ENCODE results near the gene ENPEP.
"Not testable (repeated sequence)": the region's sequence is repeated elsewhere in the genome, so short reads cannot be mapped to it uniquely, and the experiment has no call there.

The ENPEP gene

GRCh38 chr4:110576696-110577095 lies 100.7 kb downstream of the ENPEP start:
- POLR2A ChIA-PET; H3K27me3 ChIP-seq (replicated peaks in 2 of 5; ENCODE audit: control insufficient read depth in 4 of 5, insufficient read depth in 5 of 5, low read length in 4 of 5); H3K27ac ChIP-seq (ENCODE audit: insufficient read depth in 1 of 2, low read depth in 1 of 2, low read length in 2 of 2, poor library complexity in 1 of 2, severe bottlenecking in 2 of 2); H3K4me3 ChIP-seq (ENCODE audit: control insufficient read depth in 1 of 7, extremely low read depth in 1 of 7, insufficient read depth in 4 of 7, low read depth in 2 of 7, low read length in 6 of 7); H3K36me3 ChIP-seq (ENCODE audit: control insufficient read depth in 4 of 4, insufficient read depth in 4 of 4, low read length in 3 of 4); H3K4me1 ChIP-seq (ENCODE audit: control extremely low read depth in 1 of 4, control insufficient read depth in 4 of 4, insufficient read depth in 4 of 4, low read length in 3 of 4); CTCF ChIA-PET; DNase-seq; H3K9me3 ChIP-seq (ENCODE audit: control extremely low read depth in 1 of 5, control insufficient read depth in 4 of 5, insufficient read depth in 2 of 5, low read depth in 1 of 5, low read length in 4 of 5): not testable (repeated sequence)
- WGBS (ENCODE audit: insufficient coverage) = 100% methylated on average over 2 of the region's 2 CpGs

GRCh38 chr4:110586131-110586850 lies 110.3 kb downstream of the ENPEP start:
- Histone ChIP-seq H3K27ac (ENCODE audit: insufficient read depth in 1 of 2, low read depth in 1 of 2, low read length in 2 of 2, poor library complexity in 1 of 2, severe bottlenecking in 2 of 2) (no peak overlapping the region), H3K4me1 (ENCODE audit: control extremely low read depth in 1 of 4, control insufficient read depth in 4 of 4, insufficient read depth in 4 of 4, low read length in 3 of 4) (peaks cover 0 to 2% (median 0%) of the 10 kb centered on the region in 4 experiments), H3K9me3 (ENCODE audit: control extremely low read depth in 1 of 5, control insufficient read depth in 4 of 5, insufficient read depth in 2 of 5, low read depth in 1 of 5, low read length in 4 of 5) (no peaks in the 10 kb centered on the region), H3K4me3 (ENCODE audit: control insufficient read depth in 1 of 7, extremely low read depth in 1 of 7, insufficient read depth in 4 of 7, low read depth in 2 of 7, low read length in 6 of 7) (peak overlapping the region in 1 of 7 experiments; percentile 16), H3K36me3 (ENCODE audit: control insufficient read depth in 4 of 4, insufficient read depth in 4 of 4, low read length in 3 of 4) (no peaks in the 10 kb centered on the region), H3K27me3 (replicated peaks in 2 of 5; ENCODE audit: control insufficient read depth in 4 of 5, insufficient read depth in 5 of 5, low read length in 4 of 5) (no peaks in the 10 kb centered on the region)
- no CpG with 5 or more reads among the region's 7 CpGs for WGBS (ENCODE audit: insufficient coverage)
- ChIA-PET CTCF (interaction anchor here (0.9 to 1.5 kb wide), 5 partner anchors 11 to 68 kb away, joined by 3 to 4 read pairs (median 3); no protein-coding TSS in a partner anchor), POLR2A (no interaction called here)
- DNase-seq = peak; percentile 24 to 62 (median 51)

GRCh38 chr4:110587666-110588285 lies 111.8 kb downstream of the ENPEP start:
- no peak for DNase-seq
- Histone ChIP-seq H3K36me3 (ENCODE audit: control insufficient read depth in 4 of 4, insufficient read depth in 4 of 4, low read length in 3 of 4) (no peaks in the 10 kb centered on the region), H3K27me3 (replicated peaks in 2 of 5; ENCODE audit: control insufficient read depth in 4 of 5, insufficient read depth in 5 of 5, low read length in 4 of 5) (peaks cover 0 to 2% (median 0%) of the 10 kb centered on the region in 5 experiments), H3K9me3 (ENCODE audit: control extremely low read depth in 1 of 5, control insufficient read depth in 4 of 5, insufficient read depth in 2 of 5, low read depth in 1 of 5, low read length in 4 of 5) (no peaks in the 10 kb centered on the region), H3K27ac (ENCODE audit: insufficient read depth in 1 of 2, low read depth in 1 of 2, low read length in 2 of 2, poor library complexity in 1 of 2, severe bottlenecking in 2 of 2) (no peak overlapping the region), H3K4me1 (ENCODE audit: control extremely low read depth in 1 of 4, control insufficient read depth in 4 of 4, insufficient read depth in 4 of 4, low read length in 3 of 4) (peaks cover 0 to 2% (median 0%) of the 10 kb centered on the region in 4 experiments), H3K4me3 (ENCODE audit: control insufficient read depth in 1 of 7, extremely low read depth in 1 of 7, insufficient read depth in 4 of 7, low read depth in 2 of 7, low read length in 6 of 7) (no peak overlapping the region)
- WGBS (ENCODE audit: insufficient coverage) = 96% methylated on average over 34 of the region's 36 CpGs
- POLR2A ChIA-PET = no interaction called here
- CTCF ChIA-PET = no interaction called here

- H3K36me3 ChIP-seq (ENCODE audit: control insufficient read depth in 4 of 4, insufficient read depth in 4 of 4, low read length in 3 of 4) = no peaks in the 10 kb centered on the region
- CTCF ChIA-PET = no interaction called here
Measured at GRCh38 chr4:110589297-110589696, 113.3 kb downstream of the ENPEP start.

GRCh38 chr4:110595583-110595982 lies 119.6 kb downstream of the ENPEP start:
- Histone ChIP-seq H3K36me3 (ENCODE audit: control insufficient read depth in 4 of 4, insufficient read depth in 4 of 4, low read length in 3 of 4) (no peaks in the 10 kb centered on the region), H3K4me1 (ENCODE audit: control extremely low read depth in 1 of 4, control insufficient read depth in 4 of 4, insufficient read depth in 4 of 4, low read length in 3 of 4) (no peaks in the 10 kb centered on the region), H3K4me3 (ENCODE audit: control insufficient read depth in 1 of 7, extremely low read depth in 1 of 7, insufficient read depth in 4 of 7, low read depth in 2 of 7, low read length in 6 of 7) (no peak overlapping the region), H3K27ac (ENCODE audit: insufficient read depth in 1 of 2, low read depth in 1 of 2, low read length in 2 of 2, poor library complexity in 1 of 2, severe bottlenecking in 2 of 2) (no peak overlapping the region), H3K27me3 (replicated peaks in 2 of 5; ENCODE audit: control insufficient read depth in 4 of 5, insufficient read depth in 5 of 5, low read length in 4 of 5) (peaks cover 0 to 8% (median 3%) of the 10 kb centered on the region in 5 experiments), H3K9me3 (ENCODE audit: control extremely low read depth in 1 of 5, control insufficient read depth in 4 of 5, insufficient read depth in 2 of 5, low read depth in 1 of 5, low read length in 4 of 5) (peaks cover 2 to 16% (median 8%) of the 10 kb centered on the region in 5 experiments)
- DNase-seq = no peak
- no CpG with 5 or more reads among the region's 1 CpG for WGBS (ENCODE audit: insufficient coverage)
- ChIA-PET CTCF (no interaction called here), POLR2A (no interaction called here)

More at GRCh38 chr4:110589297-110589696, 113.3 kb downstream of the ENPEP start:
- Histone ChIP-seq H3K4me1 (ENCODE audit: control extremely low read depth in 1 of 4, control insufficient read depth in 4 of 4, insufficient read depth in 4 of 4, low read length in 3 of 4) (peaks cover 0 to 2% (median 0%) of the 10 kb centered on the region in 4 experiments), H3K27me3 (replicated peaks in 2 of 5; ENCODE audit: control insufficient read depth in 4 of 5, insufficient read depth in 5 of 5, low read length in 4 of 5) (peaks cover 0 to 2% (median 0%) of the 10 kb centered on the region in 5 experiments), H3K27ac (ENCODE audit: insufficient read depth in 1 of 2, low read depth in 1 of 2, low read length in 2 of 2, poor library complexity in 1 of 2, severe bottlenecking in 2 of 2) (no peak overlapping the region), H3K4me3 (ENCODE audit: control insufficient read depth in 1 of 7, extremely low read depth in 1 of 7, insufficient read depth in 4 of 7, low read depth in 2 of 7, low read length in 6 of 7) (no peak overlapping the region), H3K9me3 (ENCODE audit: control extremely low read depth in 1 of 5, control insufficient read depth in 4 of 5, insufficient read depth in 2 of 5, low read depth in 1 of 5, low read length in 4 of 5) (no peaks in the 10 kb centered on the region)
- POLR2A ChIA-PET = no interaction called here
- DNase-seq = no peak

GRCh38 chr4:110596431-110596830 lies 120.5 kb downstream of the ENPEP start:
- H3K27ac ChIP-seq (ENCODE audit: insufficient read depth in 1 of 2, low read depth in 1 of 2, low read length in 2 of 2, poor library complexity in 1 of 2, severe bottlenecking in 2 of 2) = no peak overlapping the region
- peaks cover 0 to 10% (median 3%) of the 10 kb centered on the region in 5 experiments for H3K27me3 ChIP-seq (replicated peaks in 2 of 5; ENCODE audit: control insufficient read depth in 4 of 5, insufficient read depth in 5 of 5, low read length in 4 of 5)
- WGBS (ENCODE audit: insufficient coverage) = no CpG with 5 or more reads among the region's 2 CpGs
- H3K4me3 ChIP-seq (ENCODE audit: control insufficient read depth in 1 of 7, extremely low read depth in 1 of 7, insufficient read depth in 4 of 7, low read depth in 2 of 7, low read length in 6 of 7) = no peak overlapping the region
- H3K36me3 ChIP-seq (ENCODE audit: control insufficient read depth in 4 of 4, insufficient read depth in 4 of 4, low read length in 3 of 4) = no peaks in the 10 kb centered on the region
- ChIA-PET CTCF (interaction anchor here (0.8 kb wide), 1 partner anchor 1394 kb away, joined by 3 read pairs; no protein-coding TSS in a partner anchor), POLR2A (no interaction called here)
- no peaks in the 10 kb centered on the region for H3K4me1 ChIP-seq (ENCODE audit: control extremely low read depth in 1 of 4, control insufficient read depth in 4 of 4, insufficient read depth in 4 of 4, low read length in 3 of 4)
- DNase-seq = no peak
- H3K9me3 ChIP-seq (ENCODE audit: control extremely low read depth in 1 of 5, control insufficient read depth in 4 of 5, insufficient read depth in 2 of 5, low read depth in 1 of 5, low read length in 4 of 5) = peaks cover 2 to 16% (median 8%) of the 10 kb centered on the region in 5 experiments

- ChIA-PET CTCF (interaction anchor here (0.8 to 1.2 kb wide), 2 partner anchors 12 to 1393 kb away, joined by 3 to 4 read pairs; no protein-coding TSS in a partner anchor), POLR2A (no interaction called here)
- DNase-seq = no peak
Measured at GRCh38 chr4:110597582-110597981, 121.6 kb downstream of the ENPEP start.

More at GRCh38 chr4:110597582-110597981, 121.6 kb downstream of the ENPEP start:
- Histone ChIP-seq H3K27ac (ENCODE audit: insufficient read depth in 1 of 2, low read depth in 1 of 2, low read length in 2 of 2, poor library complexity in 1 of 2, severe bottlenecking in 2 of 2) (no peak overlapping the region), H3K4me3 (ENCODE audit: control insufficient read depth in 1 of 7, extremely low read depth in 1 of 7, insufficient read depth in 4 of 7, low read depth in 2 of 7, low read length in 6 of 7) (no peak overlapping the region), H3K4me1 (ENCODE audit: control extremely low read depth in 1 of 4, control insufficient read depth in 4 of 4, insufficient read depth in 4 of 4, low read length in 3 of 4) (no peaks in the 10 kb centered on the region), H3K36me3 (ENCODE audit: control insufficient read depth in 4 of 4, insufficient read depth in 4 of 4, low read length in 3 of 4) (no peaks in the 10 kb centered on the region), H3K9me3 (ENCODE audit: control extremely low read depth in 1 of 5, control insufficient read depth in 4 of 5, insufficient read depth in 2 of 5, low read depth in 1 of 5, low read length in 4 of 5) (peaks cover 2 to 16% (median 8%) of the 10 kb centered on the region in 5 experiments), H3K27me3 (replicated peaks in 2 of 5; ENCODE audit: control insufficient read depth in 4 of 5, insufficient read depth in 5 of 5, low read length in 4 of 5) (peaks cover 0 to 14% (median 4%) of the 10 kb centered on the region in 5 experiments)

Data from common myeloid progenitor, CD34-positive (primary cell).